ENCODE results near the gene GJA5. TPM values are rescaled to one million over a fixed set of nuclear protein-coding genes. Genes with fewer than 3 reads are reported as not detected.
A peak's percentile ranks its signal among the peaks of the same experiment; 100 is the strongest.
"Not testable (repeated sequence)": the region's sequence is repeated elsewhere in the genome, so short reads cannot be mapped to it uniquely, and the experiment has no call there.

GJA5 gene
- polyA plus RNA-seq, 5 donors: 76.1 to 102 (median 87.5) TPM

DNA sequence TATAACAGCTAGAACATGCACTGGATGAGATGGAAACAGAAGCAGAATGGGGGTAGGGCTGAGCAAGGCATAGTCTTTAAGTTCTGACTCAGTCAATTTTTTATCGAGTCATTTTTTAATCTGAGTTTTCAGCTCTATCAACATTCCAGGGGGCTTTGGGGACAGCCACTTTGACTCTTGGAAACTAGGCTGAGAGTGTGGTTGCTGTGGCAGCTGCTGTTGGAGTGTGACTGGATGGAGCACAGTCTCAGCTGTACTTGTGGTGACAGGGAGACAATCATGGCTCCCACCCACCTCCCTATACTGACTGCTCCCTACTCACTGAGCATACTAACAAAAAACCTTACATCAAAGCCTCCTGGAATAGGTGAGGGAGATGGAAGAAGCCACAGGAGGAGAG lies 25.0 kb downstream of the GJA5 start:
- no peak for DNase-seq

DNA sequence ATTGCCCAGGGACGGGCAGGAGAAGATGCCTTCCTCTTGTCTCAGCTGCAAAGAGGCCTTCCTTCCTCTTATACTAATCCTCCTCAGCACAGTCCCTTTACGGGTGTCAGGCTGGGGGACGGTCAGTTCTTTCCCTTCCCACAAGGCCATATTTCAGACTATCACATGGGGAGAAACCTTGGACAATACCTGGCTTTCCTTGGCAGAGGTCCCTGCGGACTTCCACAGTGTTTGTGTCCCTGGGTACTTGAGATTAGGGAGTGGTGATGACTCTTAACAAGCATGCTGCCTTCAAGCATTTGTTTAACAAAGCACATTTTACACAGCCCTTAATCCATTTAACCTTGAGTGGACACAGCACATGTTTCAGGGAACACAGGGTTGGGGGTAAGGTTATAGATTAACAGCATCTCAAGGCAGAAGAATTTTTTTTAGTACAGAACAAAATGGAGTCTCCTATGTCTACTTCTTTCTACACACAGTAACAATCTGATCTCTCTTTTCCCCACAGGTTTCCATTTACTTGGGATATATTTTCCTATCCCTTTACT lies 26.0 kb downstream of the GJA5 start:
- DNase-seq: not testable (repeated sequence)

DNA sequence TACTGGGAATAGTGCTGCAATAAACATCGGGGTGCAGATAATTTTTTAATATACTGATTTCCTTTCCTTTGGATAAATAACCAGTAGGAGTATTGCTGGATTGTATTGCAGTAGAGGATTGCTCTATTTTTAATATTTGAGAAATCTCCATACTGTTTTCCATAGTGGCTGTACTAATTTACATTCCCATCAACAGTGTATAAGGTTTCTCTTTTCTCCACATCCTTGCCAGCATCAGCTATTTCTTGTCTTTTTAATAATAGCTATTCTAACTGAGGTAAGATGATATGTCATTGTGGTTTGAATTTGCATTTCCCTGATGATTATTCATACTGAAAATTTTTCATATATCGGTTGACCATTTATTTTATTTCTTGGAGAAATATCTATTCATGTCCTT lies 31.1 kb downstream of the GJA5 start:
- DNase-seq: no peak

DNA sequence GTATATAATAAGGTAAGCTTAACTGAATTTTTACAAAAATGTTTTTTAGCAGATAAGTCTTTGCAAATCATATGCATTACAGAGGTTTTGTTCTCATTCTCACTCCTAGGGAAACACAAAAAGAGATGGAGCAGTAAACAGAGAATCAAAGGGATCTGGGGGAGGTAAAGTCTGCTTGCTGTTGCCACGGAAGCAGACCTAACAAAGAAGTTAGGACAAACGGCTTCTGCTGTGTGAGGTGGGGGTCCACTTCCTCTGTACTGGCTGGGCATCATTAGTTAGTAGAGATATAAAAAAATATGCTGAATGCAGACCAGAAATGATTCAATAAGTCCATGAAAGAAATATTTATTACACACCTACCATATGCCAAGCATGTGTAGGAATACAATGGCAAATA lies 34.2 kb downstream of the GJA5 start:
- DNase-seq: no peak

DNA sequence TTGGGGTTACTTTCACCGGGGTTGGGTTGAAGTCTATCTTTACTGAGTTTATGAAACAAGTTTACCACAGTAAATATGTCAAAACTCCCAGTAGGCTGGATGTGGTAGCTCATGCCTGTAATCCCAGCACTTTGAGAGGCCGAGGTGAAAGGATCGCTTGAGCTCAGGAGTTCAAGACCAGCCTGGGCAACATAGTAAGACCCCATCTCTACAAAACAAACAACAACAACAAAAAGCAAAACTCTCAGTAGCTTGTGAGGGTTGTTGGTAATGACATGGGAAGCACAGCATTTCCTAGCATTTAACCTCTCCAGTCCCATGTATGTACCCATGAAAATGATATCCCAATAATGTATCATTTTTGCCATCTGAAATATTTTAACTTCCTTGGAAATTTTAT lies 34.7 kb downstream of the GJA5 start:
- no peak for DNase-seq

DNA sequence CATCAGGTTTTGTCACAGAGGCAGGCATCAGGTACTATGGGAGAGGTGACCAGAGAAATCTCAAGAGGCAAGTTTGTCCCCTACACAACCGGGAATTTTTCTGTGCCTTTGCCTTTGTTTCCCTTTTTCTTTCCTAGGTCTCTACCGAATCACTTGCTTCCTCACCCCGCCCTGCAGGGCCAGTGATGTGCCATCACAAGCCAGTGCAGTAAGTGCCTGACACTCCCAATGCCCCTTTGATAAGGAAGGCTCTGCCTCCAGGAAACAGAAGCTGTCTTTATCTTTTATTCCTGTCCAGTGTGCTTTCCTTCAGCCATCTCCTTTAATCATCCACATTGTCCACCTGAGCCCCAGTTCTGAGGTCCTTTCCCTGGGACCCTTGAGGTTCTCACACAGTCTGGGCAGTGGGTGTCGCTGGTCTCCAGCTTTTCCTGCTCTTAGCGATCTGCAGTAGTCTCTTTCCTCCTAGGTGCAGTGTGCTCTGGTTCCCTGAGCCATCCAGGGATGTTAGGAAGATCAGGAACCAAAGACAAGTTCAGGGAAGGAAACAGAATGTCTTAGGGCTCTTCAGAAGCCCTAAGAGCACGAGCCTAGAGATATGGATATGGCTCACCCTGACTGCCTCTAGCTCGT lies 36.6 kb downstream of the GJA5 start:
- DNase-seq: peak; percentile 29 to 58

DNA sequence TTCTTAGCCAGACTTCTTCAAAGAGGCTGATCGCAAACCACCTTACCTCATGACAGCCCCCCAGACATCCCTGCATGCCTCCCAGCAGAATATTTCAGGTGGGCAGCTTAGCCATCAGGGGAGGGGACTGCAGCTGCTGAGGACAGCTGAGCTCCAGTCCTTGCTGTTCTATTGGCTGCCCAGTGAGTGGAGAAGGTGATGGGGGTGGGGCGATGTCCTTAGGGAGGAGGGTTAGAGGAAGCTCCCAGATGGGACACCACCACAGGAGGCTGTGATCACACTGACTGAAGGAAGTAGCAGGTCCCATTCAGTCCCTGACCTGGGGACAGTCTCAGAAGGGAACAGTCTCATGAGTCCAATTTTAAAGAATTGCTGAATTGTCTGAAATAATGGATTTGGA lies 38.3 kb downstream of the GJA5 start:
- no peak for DNase-seq

DNA sequence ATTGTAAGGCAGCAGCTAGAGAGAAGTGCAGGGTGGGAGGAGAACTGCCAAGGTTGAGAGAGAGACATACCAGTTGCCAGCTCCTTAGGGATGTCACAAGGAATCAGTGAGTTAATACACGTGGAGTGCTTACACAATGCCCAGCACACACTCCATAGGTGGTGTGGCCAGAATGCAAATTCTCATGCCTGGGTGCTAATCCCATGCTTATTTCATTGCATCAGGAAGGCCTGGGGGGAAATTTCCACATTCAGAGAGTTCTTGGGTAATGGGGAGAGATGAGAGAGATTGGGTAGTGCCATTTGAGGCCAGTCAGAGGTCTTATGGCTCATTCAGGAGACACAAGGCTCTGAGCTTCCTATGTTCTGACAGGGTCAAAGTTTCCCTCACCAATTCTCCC lies 38.7 kb downstream of the GJA5 start:
- no peak for DNase-seq

DNA sequence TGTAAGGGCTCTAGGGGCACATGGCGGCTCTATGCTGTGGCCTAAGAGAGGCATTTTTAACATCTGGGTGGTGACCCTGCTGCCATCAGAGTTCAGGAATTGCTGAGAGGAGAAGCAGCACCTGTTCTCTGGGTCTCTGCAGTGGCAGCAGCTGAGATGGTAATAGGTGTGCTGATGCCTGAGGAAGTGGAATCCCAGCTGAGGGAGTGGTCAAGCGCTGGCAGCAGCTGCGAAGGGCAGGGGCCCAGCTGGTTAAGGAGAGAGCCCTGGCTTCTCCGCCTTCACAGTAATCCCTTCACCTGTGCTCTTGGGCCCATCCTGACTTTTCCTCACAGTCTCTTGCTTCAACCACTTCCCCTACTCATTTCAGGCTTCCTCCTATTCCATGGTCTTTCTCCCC lies 39.8 kb downstream of the GJA5 start:
- DNase-seq: no peak

DNA sequence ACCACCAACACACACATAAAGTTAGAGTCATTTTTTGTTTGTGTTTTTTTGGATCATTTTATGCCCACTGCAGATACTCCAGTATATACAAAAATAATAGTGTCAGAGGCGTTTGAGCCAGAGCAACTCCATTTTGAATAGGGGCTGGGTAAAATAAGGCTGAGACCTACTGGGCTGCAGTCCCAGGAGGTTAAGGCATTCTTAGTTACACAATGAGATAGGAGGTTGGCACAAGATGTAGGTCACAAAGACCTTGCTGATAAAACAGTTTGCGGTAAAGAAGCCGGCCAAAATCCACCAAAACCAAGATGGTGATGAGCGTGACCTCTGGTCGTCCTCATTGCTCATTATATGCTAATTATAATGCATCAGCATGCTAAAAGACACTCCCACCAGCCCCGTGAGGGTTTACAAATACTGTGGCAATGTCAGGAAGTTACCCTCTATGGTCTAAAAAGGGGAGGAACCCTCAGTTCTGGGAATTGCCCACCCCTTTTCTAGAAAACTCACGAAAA lies 40.6 kb downstream of the GJA5 start:
- no peak for DNase-seq

DNA sequence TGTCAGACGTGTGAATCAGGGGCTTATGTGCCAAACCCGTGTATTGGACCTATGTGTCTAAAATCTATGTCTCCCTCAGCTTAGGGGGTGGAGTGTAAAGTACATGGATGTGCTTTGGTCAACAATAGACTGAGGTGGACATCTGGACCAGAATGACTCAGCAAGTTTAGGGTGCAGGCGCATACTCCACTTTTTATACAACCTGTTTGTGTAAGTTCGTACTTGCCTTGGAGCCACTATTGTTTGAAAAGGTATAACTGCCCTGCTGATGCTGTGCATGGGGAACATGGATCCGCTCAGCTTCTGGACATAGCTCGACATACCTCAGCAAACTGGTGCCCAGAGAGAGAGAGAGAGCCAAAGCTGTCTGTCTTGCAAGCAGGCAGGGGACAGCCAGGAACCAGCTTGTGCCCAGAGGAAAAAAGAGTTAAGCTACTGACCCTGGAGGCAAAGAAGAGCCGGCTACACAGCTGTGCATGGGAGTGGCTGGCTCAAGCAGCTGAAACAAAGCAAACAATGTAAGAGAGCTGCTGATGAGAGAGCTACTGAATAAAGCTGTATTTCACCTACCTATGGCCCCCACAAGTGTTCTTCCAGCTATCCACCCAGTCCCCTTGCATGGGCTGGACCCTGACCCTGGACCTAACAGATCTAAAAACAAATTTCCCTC lies 41.2 kb downstream of the GJA5 start:
- DNase-seq: no peak

DNA sequence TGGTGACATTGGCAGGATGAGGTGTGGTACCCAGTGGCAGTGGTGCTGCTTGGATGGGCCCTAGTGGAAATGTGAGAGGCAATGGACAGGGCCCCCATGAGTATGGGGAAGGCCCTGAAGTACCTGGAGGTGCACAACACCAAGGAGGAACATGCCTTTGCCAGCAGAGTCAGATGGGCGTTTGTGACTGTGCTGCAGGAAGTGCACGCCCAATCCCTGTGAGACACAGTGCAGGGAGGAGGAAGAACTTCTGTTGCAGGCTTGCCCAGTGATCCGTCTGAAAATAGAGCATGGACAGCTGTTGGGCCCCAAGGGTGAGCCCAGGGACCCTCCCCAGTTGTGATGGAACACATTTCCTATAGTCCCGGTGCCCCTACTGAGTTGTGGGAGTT lies 42.7 kb downstream of the GJA5 start:
- no peak for DNase-seq

DNA sequence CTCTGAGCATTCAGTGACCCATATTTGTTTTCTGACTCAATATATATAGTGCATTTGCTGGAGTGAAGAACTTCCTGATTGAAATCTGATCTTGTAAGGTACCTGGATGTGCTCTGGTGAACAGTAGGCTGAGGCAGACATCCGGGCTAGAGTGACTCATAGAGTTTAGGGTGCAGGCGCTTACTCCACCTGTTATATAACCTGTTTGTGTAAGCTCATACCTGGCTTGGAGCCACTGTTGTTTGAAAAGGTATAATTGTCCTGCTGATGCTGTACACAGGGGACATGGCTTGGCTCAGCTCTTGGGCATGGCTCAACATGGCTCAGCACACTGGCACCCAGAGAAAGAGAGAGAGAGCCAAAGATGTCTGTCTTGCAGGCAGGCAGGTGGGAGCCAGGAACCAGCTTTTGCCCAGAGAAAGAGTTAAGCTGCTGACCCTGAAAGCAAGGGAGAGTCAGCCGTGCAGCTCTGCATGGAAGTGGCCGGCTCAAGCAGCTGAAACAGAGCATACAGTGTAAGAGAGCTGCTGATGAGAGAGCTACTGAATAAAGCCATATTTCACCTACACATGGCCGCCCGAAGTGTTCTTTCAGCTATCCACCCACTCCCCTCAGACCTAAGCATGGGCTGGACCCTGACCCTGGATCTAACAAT lies 43.2 kb downstream of the GJA5 start:
- DNase-seq: no peak

DNA sequence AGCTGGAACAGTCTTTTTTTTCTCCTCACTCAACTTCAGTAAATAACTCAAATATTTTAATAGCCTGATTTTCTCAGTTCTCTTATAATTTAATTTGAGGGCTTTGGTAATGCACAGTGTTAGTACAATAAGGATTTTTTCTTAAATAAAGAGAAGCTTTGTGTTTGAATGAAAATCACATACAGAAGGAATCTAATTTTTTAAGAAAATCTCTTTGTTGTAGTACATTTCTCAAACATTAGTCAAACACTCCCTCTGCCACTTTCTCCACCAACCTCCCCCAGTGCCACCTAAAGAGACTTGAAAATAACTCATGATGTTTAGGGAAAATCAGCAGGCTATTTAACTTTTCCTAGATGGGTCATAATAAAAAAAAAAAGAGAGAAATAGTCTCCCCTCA lies 47.8 kb downstream of the GJA5 start:
- DNase-seq: no peak

Other genes with a start within 250 kb of the GJA5 start
- gene BCL9, start 219.1 kb downstream of the GJA5 start, polyA plus RNA-seq (ENCODE audit: insufficient read depth in 1 of 5, insufficient read length in 5 of 5, low replicate concordance in 1 of 5): 10 to 100 TPM; 36.1 to 43.0 (median 39.7) TPM
- gene ACP6, start 90.1 kb downstream of the GJA5 start, polyA plus RNA-seq (ENCODE audit: insufficient read depth in 1 of 5, insufficient read length in 5 of 5, low replicate concordance in 1 of 5): 10 to 100 TPM; 21.0 to 25.1 (median 22.9) TPM
- not detected for gene GJA8, start 142.2 kb upstream of the GJA5 start, polyA plus RNA-seq (ENCODE audit: insufficient read depth in 1 of 5, insufficient read length in 5 of 5, low replicate concordance in 1 of 5)
- gene GPR89B, start 167.8 kb upstream of the GJA5 start, polyA plus RNA-seq (ENCODE audit: insufficient read depth in 1 of 5, insufficient read length in 5 of 5, low replicate concordance in 1 of 5): 10 to 100 TPM; 19.3 to 35.9 (median 25.7) TPM